Measurements from ENCODE around the gene EIPR1. TPM values are rescaled to one million over a fixed set of nuclear protein-coding genes. Genes with fewer than 3 reads are reported as not detected.

Gene EIPR1
- polyA plus RNA-seq, 1 donor (not counting 4 experiments of a cell fraction or from before 2014, with no cell fraction given): 44.3 TPM

GRCh38 chr2:3267869-3268704, 109.5 kb downstream of the EIPR1 start:
- Histone ChIP-seq H3K9me1 (ENCODE audit: control insufficient read depth, extremely low read depth, insufficient read depth, low read length) (no peaks in the 10 kb centered on the region), H3K4me1 (ENCODE audit: control insufficient read depth, extremely low read depth, insufficient read depth, low read length) (peaks cover 11% of the 10 kb centered on the region), H3K9ac (ENCODE audit: control insufficient read depth, extremely low read depth, insufficient read depth, low read length) (no peak overlapping the region), H3K27me3 (ENCODE audit: control insufficient read depth, extremely low read depth, insufficient read depth, low read length) (no peaks in the 10 kb centered on the region), H4K20me1 (ENCODE audit: control insufficient read depth, extremely low read depth, insufficient read depth, low read length) (no peaks in the 10 kb centered on the region), H3K9me3 (ENCODE audit: control insufficient read depth, low read depth, low read length) (peaks cover 3% of the 10 kb centered on the region), H2AFZ (ENCODE audit: control insufficient read depth, low read length) (no peak overlapping the region), H3K4me2 (ENCODE audit: control insufficient read depth, extremely low read depth, insufficient read depth, low read depth, low read length) (peak overlapping the region; percentile 25), H3K4me3 (ENCODE audit: control insufficient read depth in 2 of 3, extremely low read depth in 1 of 3, insufficient read depth in 2 of 3, low read depth in 1 of 3, low read length in 3 of 3) (no peak overlapping the region), H3K79me2 (ENCODE audit: control insufficient read depth, insufficient read depth, low read length) (no peaks in the 10 kb centered on the region), H3K36me3 (ENCODE audit: control insufficient read depth in 2 of 2, extremely low read depth in 1 of 2, insufficient read depth in 2 of 2, low read length in 2 of 2) (peaks cover 0 to 1% of the 10 kb centered on the region in 2 experiments), H3K27ac (ENCODE audit: control insufficient read depth, insufficient read depth, low read length) (no peak overlapping the region)
- DNase-seq (ENCODE audit: low read depth, low spot score) (no peak), FAIRE-seq (no peak)
- TF ChIP-seq CTCF (optimal IDR thresholded peaks at IDR 0.05 in 1 of 3, IDR thresholded peaks at IDR 0.05 in 1 of 3, conservative IDR thresholded peaks at IDR 0.05 in 1 of 3; ENCODE audit: extremely low read depth in 1 of 3, insufficient read depth in 2 of 3, low read length in 3 of 3): no peak
- no peak for TF ChIP-seq EZH2 (IDR thresholded peaks at IDR 0.05; ENCODE audit: low read length)
- dilution Hi-C loops (cut with MboI; ENCODE audit: extremely low pct_ligation_motif_present, low sequenced_read_pairs): no loop called here

GRCh38 chr2:3266925-3267867, 110.4 kb downstream of the EIPR1 start:
- Histone ChIP-seq H3K4me3 (ENCODE audit: control insufficient read depth in 2 of 3, extremely low read depth in 1 of 3, insufficient read depth in 2 of 3, low read depth in 1 of 3, low read length in 3 of 3) (no peak overlapping the region), H3K27me3 (ENCODE audit: control insufficient read depth, extremely low read depth, insufficient read depth, low read length) (no peaks in the 10 kb centered on the region), H3K9ac (ENCODE audit: control insufficient read depth, extremely low read depth, insufficient read depth, low read length) (no peak overlapping the region), H3K27ac (ENCODE audit: control insufficient read depth, insufficient read depth, low read length) (no peak overlapping the region), H3K9me3 (ENCODE audit: control insufficient read depth, low read depth, low read length) (peaks cover 3% of the 10 kb centered on the region), H3K9me1 (ENCODE audit: control insufficient read depth, extremely low read depth, insufficient read depth, low read length) (no peaks in the 10 kb centered on the region), H3K4me1 (ENCODE audit: control insufficient read depth, extremely low read depth, insufficient read depth, low read length) (peaks cover 11% of the 10 kb centered on the region), H4K20me1 (ENCODE audit: control insufficient read depth, extremely low read depth, insufficient read depth, low read length) (no peaks in the 10 kb centered on the region), H3K36me3 (ENCODE audit: control insufficient read depth in 2 of 2, extremely low read depth in 1 of 2, insufficient read depth in 2 of 2, low read length in 2 of 2) (peaks cover 0 to 3% of the 10 kb centered on the region in 2 experiments), H3K79me2 (ENCODE audit: control insufficient read depth, insufficient read depth, low read length) (no peaks in the 10 kb centered on the region), H2AFZ (ENCODE audit: control insufficient read depth, low read length) (no peak overlapping the region), H3K4me2 (ENCODE audit: control insufficient read depth, extremely low read depth, insufficient read depth, low read depth, low read length) (peak overlapping the region; percentile 25)
- no peak for FAIRE-seq
- TF ChIP-seq CTCF (optimal IDR thresholded peaks at IDR 0.05 in 1 of 3, IDR thresholded peaks at IDR 0.05 in 1 of 3, conservative IDR thresholded peaks at IDR 0.05 in 1 of 3; ENCODE audit: extremely low read depth in 1 of 3, insufficient read depth in 2 of 3, low read length in 3 of 3) (no peak), EZH2 (IDR thresholded peaks at IDR 0.05; ENCODE audit: low read length) (no peak)
- no peak for DNase-seq (ENCODE audit: low read depth, low spot score)
- dilution Hi-C loops (cut with MboI; ENCODE audit: extremely low pct_ligation_motif_present, low sequenced_read_pairs): no loop called here
